AG09319 (cell line): ENCODE measurements around the gene NBEAL1.
"Not testable (repeated sequence)": the region's sequence is repeated elsewhere in the genome, so short reads cannot be mapped to it uniquely, and the experiment has no call there.

Experiments used
- DNase-seq: peaks from one replicate; pipeline ENCODE4 v3.0.0-alpha.2; 2010; ENCODE audit warnings: low read depth; ENCODE audit errors: extremely low read depth
- CTCF ChIP-seq: IDR thresholded peaks from 2 replicates; pipeline ENCODE4 v1.5.1; 2011; ENCODE audit warnings: low read depth, mild to moderate bottlenecking, inconsistent platforms, low read length, moderate library complexity

The NBEAL1 gene

GRCh38 chr2:203240491-203240890 lies 225.8 kb downstream of the NBEAL1 start:
- no peak for DNase-seq
- TF ChIP-seq CTCF: no peak

- DNase-seq: no peak
- no peak for TF ChIP-seq CTCF
Observed at GRCh38 chr2:203242518-203242917, 227.8 kb downstream of the NBEAL1 start.

GRCh38 chr2:203246646-203247045 lies 232.0 kb downstream of the NBEAL1 start:
- TF ChIP-seq CTCF: no peak
- DNase-seq: no peak

- no peak for DNase-seq
- no peak for TF ChIP-seq CTCF
Observed at GRCh38 chr2:203252818-203253217, 238.1 kb downstream of the NBEAL1 start.

GRCh38 chr2:203253422-203254095 lies 238.9 kb downstream of the NBEAL1 start:
- DNase-seq: not testable (repeated sequence)

- DNase-seq: no peak
- no peak for TF ChIP-seq CTCF
Observed at GRCh38 chr2:203261326-203262159, 246.9 kb downstream of the NBEAL1 start.
